Measurements from ENCODE around the gene PAFAH1B2.

Gene PAFAH1B2

DNA sequence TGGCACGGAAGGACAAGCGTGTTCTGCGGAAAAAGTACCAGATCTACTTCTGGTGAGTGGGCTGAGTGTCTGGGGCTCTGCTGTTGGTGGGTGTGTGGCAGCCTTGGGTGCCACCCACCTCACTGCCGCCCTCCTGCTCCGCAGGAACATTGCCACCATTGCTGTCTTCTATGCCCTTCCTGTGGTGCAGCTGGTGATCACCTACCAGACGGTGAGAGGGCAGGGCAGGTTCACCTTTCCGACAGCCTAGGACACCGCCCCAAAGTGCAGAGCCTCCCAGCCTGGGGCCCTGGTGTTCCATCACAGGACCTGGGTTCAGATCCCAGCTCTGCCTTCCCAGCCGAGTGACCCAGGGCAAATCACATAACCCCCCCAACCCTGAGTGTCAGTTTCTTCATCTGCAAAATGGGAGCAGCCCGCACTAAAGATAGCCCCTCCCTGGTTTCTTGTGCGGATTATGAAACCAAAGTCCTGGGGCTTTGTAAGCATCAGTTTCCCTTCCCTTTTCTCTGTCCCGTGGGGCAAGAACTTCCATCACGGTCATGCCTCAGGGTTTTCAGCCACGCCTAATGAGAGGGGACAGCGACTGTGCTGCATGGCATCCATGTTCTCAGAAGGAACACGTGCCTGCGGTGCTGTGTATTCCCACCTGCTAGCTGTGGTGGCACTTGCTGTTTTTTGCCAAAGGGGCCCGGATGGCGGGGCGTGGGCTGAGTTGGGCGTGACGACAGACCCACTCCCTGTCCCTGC is 45.3 kb downstream of the PAFAH1B2 start:
- DNase-seq = no peak

DNA sequence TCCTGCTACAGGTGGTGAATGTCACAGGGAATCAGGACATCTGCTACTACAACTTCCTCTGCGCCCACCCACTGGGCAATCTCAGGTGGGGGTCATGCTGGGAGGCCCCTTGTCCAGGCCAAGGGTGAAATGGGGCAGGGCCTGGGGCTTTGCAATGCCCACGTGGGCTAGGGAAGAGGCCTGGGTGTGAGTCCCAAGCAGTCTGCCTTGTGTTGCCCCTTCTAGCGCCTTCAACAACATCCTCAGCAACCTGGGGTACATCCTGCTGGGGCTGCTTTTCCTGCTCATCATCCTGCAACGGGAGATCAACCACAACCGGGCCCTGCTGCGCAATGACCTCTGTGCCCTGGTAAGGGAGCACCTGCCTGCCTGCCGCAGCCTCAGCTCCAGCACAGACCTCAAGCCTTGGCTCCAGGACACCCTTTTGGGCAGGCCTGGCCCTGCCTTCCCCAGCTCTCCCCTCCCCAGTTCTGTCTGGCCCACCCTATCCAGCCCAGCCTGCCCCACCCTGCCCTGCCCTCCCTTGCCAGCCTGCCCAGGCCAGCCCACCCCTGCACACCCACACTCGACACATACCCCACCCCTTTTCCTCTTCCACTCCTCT is 46.0 kb downstream of the PAFAH1B2 start:
- DNase-seq = no peak

DNA sequence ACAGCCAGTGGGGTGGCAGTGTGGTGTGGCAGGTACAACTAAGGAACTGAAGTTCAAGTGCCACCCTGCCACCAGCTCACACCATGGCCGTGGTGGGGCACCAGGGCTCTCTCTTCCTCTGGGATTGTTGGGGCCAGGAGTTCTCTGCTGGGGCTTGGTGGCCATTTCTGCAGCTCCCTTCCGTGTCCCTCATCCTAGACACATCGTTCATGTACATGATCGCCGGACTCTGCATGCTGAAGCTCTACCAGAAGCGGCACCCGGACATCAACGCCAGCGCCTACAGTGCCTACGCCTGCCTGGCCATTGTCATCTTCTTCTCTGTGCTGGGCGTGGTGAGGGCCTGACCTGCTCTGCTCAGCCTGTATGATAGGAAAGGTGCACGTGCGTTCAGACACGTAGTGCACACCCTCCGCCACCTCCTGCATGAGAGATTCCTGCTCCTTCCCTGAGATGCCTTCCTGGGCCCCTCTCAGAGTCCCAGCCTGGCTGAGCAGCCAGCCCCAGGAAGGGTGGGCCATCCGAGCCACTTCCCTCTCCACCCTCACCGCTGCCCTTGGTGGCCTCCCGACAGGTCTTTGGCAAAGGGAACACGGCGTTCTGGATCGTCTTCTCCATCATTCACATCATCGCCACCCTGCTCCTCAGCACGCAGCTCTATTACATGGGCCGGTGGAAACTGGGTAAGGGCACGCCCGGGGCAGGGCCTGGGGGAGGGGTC is 47.8 kb downstream of the PAFAH1B2 start:
- no peak for DNase-seq

GRCh38 chr11:117192401-117192875 is 48.4 kb downstream of the PAFAH1B2 start:
- DNase-seq = no peak

DNA sequence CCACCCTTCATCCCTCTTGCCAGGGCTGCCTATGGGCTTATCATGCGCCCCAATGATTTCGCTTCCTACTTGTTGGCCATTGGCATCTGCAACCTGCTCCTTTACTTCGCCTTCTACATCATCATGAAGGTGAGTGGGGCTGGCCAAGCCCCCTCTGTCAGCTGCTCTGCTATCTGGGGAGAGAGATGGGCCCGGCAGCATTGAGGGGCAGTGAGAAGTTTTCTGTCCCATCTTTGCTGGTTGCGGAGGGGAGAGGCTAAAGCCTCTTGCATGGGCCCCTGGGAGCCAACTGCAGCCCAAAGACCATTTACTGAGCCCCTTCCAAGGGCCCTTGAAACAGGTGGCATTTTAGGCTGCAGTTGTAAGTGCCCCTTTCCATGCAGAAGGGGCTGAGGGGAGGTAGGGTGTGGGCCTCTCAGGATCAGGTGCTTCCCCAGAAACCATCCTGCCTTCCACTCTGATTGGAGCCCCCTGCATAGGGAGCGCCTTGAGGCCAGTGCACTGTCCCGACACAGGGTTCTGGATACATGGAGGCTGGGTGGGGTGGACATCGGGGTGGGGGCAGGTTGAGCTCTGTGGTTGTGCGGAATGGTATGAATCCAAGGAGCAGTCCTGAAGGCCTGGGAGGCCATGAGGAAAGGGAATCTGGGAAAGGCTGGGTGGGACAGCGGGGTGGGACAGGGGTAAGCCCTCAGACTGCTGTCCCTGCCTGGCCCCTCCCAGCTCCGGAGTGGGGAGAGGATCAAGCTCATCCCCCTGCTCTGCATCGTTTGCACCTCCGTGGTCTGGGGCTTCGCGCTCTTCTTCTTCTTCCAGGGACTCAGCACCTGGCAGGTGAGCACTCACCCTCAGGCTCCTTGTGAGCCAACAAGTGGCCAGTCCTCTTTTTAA is 49.3 kb downstream of the PAFAH1B2 start:
- DNase-seq = no peak

- DNase-seq = no peak
These were observed 50.2 kb downstream of the PAFAH1B2 start for GRCh38 chr11:117194267-117194666.

DNA sequence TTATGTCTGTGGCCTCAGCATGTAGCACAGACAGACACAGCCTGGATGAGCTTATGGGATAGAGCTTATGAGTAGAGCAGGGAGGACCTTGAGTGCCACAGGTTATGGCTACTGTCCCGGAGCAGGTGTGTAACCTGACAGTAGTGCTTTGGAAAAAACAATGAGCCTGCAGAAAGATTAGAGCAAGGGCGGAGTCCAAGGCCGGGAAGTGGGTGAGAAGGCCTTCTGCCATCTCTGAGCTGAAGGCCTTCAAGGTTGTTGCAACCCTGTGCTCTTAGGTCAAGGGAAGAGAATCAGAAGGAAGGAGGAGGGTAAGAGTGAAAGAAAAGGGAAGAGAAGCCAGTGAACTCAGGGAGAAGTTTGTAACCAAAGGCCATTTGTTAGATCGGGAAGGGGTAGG is 51.2 kb downstream of the PAFAH1B2 start:
- no peak for DNase-seq

DNA sequence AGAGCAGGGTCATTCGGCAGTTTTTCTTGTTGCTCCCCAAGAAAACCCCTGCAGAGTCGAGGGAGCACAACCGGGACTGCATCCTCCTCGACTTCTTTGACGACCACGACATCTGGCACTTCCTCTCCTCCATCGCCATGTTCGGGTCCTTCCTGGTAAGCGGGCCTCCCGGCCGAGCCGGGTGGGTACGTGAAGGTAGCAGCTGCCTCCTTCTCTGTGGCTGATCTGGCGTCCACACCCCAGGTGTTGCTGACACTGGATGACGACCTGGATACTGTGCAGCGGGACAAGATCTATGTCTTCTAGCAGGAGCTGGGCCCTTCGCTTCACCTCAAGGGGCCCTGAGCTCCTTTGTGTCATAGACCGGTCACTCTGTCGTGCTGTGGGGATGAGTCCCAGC is 51.7 kb downstream of the PAFAH1B2 start:
- no peak for DNase-seq

GRCh38 chr11:117197006-117197405 is 52.9 kb downstream of the PAFAH1B2 start:
- DNase-seq = no peak

DNA sequence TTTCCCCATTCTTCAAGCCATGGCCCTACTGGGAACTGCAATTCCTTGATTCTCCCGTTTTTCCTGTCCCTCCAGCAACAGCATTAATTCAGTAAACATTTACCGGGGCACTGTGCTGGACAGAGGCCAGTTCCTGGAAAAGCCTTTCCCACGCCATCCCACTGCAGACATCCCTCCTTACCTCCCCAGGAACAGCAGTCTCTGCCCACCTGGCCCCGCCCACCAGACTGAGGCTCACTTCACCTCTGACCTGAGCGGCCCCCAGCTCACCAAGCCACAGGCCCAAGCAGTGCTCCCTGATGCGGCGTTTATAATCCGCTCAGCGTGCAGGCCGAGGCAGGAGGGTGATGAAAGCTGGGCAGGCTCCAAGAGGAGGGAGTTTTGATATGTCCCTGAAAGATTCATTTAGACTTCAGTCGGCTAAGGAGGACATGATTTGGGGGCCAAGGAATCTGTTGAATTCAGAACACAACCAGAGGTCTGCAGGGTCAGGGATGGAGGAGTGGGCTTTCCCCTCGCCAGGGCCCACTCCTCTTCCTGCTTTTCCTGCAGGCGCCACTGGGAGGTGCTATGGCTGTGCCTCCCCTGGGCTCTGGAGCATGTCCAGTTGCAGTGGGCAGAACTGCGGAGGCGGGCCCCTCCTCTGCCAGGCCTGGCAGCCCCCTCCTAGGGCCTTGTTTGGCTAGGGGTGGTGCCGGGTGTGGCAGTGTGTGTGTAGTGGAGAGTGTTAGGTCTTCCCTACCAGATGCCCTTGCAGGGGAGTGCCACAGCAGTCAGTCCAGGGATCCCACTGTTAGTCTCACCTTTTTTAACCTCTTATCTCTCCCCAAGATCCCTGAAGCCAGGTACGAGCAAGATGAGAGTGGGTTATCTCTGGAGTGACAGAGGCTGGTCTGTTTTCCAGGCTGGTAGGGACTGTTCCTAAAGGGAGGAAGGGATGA is 53.7 kb downstream of the PAFAH1B2 start:
- no peak for DNase-seq

GRCh38 chr11:117198613-117199012 is 54.5 kb downstream of the PAFAH1B2 start:
- DNase-seq = no peak

DNA sequence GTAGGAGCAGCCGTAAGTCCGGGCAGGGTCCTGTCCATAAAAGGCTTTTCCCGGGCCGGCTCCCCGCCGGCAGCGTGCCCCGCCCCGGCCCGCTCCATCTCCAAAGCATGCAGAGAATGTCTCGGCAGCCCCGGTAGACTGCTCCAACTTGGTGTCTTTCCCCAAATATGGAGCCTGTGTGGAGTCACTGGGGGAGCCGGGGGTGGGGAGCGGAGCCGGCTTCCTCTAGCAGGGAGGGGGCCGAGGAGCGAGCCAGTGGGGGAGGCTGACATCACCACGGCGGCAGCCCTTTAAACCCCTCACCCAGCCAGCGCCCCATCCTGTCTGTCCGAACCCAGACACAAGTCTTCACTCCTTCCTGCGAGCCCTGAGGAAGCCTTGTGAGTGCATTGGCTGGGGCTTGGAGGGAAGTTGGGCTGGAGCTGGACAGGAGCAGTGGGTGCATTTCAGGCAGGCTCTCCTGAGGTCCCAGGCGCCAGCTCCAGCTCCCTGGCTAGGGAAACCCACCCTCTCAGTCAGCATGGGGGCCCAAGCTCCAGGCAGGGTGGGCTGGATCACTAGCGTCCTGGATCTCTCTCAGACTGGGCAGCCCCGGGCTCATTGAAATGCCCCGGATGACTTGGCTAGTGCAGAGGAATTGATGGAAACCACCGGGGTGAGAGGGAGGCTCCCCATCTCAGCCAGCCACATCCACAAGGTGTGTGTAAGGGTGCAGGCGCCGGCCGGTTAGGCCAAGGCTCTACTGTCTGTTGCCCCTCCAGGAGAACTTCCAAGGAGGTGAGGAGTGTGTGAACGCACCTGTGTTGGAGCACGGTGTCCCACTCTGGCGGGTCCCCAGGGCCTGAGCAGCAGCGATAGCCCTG is 55.2 kb downstream of the PAFAH1B2 start, which contains the start of gene TAGLN:
Gene TAGLN, plus strand, starts transcription at position 318 of the 863 bp plus-strand sequence. CDS start 3,644 bp downstream, outside the sequence.
- DNase-seq = no peak

DNA sequence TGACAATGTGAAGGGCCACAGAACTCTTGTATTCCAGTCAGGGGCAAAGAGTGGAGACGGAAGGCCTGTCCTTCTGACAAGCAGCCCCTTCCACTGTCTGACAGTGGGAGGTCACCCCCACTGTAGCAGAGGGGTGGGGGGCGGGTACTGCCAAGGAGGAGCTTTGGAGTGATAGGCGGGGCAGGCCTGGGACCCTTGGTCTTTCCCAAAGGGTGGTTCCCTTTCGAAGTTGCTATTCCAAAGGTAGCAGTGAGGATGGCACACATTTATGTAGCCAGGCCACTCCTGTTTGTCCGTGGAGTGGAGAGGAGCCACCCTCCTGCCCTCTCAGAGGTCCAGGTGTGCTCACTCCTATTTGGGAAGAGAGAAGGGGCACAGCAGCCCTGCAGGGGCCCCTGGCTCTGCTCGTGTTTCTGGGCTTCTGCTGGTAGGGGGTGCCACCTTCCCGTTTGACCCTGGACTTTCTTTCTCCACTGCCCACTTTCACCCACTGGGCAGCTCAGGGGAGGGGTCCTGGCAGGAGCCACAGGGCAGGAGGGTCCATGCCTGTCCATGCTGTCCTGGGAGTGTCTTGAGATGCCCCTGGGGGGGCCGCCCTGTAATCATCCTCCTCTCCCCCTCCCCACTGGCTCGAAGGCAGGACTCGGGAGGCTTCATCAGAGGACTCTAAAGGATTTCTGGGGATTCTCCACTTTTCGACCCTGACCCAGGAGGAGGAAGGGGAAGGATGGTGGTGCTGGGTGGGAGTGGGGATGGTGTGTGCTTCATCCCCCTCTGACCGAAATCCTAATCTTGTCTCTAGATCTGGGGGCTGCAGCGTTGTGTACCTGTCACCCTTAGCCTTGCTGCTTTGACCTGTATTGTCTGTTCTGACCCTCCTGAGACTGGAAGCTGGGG is 56.1 kb downstream of the PAFAH1B2 start:
- DNase-seq = no peak

GRCh38 chr11:117200813-117201657 is 56.9 kb downstream of the PAFAH1B2 start:
- no peak for DNase-seq

GRCh38 chr11:117201658-117202305 is 57.7 kb downstream of the PAFAH1B2 start:
- DNase-seq = no peak

- no peak for DNase-seq
These were observed 58.4 kb downstream of the PAFAH1B2 start for GRCh38 chr11:117202386-117203068.

DNA sequence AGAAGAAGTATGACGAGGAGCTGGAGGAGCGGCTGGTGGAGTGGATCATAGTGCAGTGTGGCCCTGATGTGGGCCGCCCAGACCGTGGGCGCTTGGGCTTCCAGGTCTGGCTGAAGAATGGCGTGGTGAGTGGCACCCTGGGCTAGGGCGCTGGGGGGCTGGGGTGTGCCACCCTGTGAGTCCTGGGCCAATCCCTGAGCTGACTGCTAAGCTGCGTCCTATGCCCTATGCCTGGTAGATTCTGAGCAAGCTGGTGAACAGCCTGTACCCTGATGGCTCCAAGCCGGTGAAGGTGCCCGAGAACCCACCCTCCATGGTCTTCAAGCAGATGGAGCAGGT is 59.0 kb downstream of the PAFAH1B2 start:
- no peak for DNase-seq

Data from activated CD4-positive, alpha-beta T cell treated with anti-CD3 and anti-CD28 coated beads, Interleukin-2, amount 50 U/mL, for 1 hour (primary cell).